HG02943 (cell line): Measurements from ENCODE around the gene ZBTB46.

Experiments used
- ATAC-seq: cut with Tn5 transposase; IDR thresholded peaks from one replicate; pipeline ENCODE4 v1.9.1; 2021; ENCODE audit warnings: mild to moderate bottlenecking, low read depth, moderate library complexity; ENCODE audit not compliant: unreplicated experiment

The ZBTB46 gene

DNA sequence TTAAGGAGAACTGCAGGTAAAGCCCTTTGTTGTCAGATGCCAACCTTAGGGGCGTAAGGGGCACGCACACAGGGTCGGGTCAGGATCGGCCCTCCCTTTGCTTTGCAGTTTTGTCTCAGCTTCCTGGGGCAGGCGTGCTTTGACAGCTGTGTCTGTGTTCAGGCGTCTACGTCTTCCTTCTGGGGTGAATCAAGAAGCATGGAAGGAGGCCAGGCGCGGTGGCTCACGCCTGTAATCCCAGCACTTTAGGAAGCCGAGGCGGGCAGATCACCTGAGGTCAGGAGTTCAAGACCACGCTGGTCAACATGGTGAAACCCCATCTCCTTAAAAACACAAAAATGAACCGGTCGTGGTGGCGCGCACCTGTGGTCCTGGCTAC is 121.9 kb downstream of the ZBTB46 start:
- no peak for ATAC-seq

DNA sequence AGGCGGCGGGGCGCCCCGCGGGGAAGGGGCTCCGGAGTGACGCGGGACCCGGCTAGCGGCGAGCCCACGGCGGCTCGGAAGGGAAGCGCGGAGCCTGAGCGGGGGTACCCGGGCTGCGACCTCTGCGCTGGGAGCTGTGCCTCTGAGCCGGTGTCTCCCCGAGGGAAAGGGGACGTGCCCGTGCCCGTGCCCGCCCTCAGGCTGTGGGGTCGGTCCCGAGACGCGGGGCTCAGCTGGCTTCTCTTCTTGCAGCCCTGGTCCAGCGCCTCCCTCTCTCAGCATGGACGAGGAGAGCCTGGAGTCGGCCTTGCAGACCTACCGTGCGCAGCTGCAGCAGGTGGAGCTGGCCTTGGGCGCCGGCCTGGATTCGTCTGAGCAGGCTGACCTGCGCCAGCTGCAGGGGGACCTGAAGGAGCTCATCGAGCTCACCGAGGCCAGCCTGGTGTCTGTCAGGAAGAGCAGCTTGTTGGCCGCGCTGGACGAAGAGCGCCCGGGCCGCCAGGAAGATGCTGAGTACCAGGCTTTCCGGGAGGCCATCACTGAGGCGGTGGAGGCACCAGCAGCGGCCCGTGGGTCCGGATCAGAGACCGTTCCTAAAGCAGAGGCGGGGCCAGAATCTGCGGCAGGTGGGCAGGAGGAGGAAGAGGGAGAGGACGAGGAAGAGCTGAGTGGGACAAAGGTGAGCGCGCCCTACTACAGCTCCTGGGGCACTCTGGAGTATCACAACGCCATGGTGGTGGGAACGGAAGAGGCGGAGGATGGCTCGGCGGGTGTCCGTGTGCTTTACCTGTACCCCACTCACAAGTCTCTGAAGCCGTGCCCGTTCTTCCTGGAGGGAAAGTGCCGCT is 122.5 kb downstream of the ZBTB46 start:
- no peak for ATAC-seq

DNA sequence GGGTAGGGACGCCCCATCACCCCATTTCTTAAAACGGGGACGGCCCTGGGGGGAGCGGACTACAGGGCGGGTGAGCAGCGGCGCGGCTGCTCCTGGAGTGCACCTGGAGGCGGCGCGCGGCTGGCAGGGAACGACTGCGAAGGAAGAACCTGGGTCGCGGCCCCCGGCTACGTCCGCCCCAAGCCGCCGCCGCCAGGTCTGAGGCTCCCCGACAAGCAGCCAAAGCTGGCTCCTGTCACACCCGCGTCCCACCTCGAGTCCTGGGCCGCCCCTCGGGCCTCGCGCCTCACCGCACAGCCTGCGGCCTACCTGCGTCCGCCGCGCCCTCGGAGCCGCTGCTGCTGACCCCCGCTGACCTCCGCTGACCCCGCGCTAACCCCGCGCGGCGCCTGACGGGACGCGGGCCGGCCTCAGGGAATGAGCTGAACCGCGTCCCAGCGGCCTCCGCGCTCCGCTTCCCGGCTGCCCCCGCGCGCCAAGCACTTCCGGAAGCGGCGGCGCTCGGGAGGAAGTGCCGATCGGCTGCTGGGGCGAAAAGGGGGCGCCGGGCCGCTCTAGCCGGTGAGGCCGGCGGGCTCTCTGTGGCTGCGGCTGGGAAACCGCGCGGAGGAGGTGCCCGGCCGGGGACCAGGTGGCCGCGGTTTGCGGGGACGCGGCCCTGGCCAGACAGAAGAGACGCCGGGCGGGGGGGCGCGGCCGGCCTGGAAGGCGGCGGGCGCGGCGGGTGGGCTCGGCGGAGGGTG is 123.3 kb downstream of the ZBTB46 start, which contains the start of the genes ARFRP1 and ZGPAT:
ARFRP1 (minus strand) TSS at position 419 of the 743 bp plus-strand sequence. CDS start 885 bp downstream, outside the sequence.
ZGPAT (plus strand) TSS at position 482 of the 743 bp plus-strand sequence. CDS start 542 bp downstream, outside the sequence.
- ATAC-seq: peak; percentile 54

DNA sequence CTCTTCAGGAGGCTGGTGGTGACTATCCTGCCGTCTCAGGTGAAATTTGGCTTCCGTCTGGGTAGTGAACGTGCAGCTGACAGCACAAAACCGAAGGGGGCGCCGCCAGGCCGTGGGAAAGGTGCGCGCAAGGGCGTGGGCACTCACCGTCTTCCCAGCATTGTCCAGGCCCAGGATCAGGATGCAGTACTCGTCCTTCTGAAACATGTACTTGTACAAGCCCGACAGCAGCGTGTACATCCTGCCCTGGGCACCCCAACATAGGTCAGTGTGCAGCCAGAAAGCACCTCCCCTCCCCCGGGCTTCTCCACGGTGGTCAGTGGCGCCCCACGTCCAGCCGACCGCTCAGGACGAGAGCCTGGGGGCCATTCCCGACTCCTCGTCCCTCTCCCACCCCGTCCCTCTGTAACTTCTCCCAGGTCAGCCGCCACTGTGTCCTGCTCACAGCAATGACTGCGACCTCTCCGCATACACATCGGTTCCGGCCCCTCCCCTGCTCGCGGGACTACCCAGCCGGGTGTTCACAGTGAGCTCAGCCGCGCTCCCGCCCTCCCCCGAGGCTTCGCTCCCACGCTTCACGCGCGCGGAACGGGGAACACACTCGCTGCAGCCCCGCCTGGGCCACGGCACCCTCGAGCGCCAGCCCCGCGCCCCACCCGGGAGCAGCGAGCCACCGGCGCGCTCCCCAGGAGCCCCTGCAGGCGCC is 124.1 kb downstream of the ZBTB46 start:
- peak; percentile 26 for ATAC-seq

DNA sequence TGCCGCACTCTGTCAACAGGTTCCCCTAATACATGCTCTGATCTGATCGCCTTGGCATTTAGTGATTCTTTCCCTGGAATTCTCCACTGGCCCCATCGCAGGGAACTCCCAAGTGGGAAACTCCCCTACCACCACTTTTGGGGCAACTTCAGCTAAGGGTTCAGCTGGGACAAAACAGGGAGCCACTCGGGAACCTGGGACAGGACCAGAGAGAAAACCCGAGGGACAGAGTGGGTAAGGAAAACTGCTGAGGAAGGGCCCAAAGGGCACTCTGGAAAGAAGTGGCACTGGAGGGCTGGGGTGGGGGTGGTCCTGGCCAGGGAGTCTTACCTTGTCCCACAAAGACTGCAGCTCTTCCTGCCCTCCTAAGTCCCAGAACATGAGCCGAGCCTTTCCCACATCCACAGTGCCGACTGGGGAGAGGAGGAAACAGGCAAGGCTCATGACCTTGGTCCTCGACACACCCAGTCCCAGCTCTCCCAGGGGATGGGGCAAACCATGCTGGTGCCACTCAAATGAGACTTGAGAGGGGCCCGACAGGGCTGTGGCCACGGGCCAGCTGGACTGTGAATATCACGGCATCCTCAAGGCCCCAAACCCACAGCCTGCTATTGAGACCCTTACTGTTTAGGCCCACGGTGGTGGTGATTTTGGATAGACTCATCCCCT is 124.9 kb downstream of the ZBTB46 start:
- no peak for ATAC-seq

DNA sequence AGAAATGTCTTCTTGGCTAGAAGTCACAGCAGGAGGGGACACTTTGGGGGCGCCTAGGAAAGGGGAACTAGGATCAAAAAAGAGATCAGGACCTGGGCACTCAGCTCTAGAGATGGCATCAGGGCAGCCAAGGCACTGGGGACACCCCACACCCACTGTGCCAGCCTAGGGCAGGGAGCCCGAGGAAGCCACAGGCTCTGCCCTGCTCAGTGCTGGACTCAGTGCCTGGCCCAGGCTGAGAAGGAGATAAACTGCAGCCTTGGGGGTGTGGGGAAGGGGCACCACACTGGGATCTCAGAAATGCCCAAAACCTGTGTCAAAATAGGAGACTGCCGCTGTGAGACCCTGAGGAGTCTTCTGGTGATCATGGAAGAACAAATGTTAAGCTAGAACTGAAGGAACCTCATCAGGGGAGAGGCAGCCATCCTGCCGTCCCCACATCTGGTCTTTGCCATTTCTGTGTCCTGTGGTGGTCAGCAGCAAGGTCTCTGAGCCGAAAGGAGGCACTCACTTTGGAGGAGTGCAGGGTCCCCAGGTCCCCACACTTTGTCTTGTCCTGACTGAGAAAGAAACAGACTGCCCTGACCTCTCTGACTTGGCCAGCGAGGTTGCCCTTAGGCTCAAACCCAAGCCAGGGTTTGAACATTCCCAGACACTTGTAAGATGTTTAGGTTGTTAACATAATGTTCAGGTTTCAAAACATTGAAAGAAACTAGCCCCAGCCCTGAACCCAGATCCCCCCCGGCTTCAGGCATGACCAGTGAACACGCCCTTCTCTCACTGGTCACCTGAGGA is 125.6 kb downstream of the ZBTB46 start:
- ATAC-seq: no peak

DNA sequence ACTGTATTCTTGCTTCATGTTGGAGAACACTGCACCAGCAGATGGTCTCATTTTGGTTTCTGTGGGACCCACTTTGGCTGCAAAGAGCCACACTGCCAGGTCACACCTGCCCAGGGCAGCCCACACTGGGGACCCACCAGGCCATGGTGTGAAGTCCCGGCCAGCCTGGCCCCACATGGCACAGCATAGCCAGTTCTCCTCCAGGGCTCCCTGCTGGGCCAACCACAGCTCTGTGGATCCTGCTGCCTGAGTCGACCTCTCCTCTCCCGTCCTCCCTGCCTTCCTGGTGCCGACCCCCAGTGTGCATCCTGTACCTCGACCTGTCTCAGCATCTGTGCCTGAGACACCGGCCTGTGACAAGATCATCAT is 126.3 kb downstream of the ZBTB46 start:
- no peak for ATAC-seq

DNA sequence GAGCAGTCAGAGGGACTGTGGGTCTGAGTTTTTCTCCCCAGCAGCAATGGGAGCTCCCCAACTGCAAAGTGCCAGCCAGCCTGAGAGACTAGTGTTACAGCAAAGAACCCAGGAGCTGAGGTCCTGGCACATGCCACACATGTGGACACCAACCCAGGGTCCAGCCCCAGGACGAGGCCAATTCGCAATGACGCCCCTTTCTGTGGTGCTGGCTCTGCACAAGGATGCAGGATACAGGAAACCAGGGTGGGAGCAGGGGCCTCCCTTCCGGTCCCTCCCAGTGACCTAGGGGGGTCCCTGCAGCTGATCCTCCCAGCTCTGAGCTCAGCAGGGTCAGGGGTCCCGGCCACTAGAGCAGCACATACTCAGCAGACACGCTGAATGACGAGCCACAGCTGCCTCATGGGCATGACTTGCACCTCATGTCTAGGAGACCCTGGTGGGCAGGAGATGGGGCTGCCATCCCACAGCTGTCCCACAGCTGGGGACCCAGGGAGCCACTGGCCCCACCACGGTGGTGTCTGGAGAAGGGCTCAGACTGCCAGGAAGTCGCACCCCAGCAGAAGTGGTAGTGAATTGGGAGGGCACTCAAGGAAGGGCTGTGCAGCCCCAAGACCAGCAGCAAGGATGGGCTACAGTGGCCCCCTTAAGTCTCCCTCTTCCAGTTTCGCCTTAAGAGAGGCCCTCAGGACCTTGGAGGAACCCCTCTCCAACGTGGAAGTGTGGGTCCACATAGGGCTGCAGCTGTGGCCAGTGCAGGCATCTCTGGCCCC is 126.9 kb downstream of the ZBTB46 start:
- ATAC-seq: no peak

DNA sequence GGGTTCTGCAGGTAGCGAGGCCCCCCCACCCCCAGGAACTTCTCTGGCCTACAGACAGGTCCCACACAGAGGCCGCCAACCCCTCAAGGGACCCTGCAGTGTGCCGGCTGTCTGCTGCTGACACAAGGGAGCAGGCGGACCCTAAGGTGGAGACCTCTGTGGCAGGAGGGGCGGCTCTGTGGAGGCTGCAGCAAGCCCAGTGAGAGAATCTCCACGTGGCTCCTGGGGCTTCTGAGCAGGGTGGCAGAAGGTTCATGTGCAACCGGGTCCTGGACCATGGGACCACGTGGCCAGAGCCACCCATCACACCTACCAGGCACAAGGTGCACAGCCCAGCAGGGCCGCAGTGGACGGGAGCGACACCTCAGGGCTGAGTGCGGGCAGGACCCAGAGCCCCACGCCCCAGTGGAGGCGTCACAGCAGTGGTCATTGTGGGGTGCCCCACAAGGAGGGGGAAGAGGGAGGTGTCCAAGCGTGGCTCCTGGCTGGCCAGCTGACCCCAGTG is 127.5 kb downstream of the ZBTB46 start:
- ATAC-seq: no peak

DNA sequence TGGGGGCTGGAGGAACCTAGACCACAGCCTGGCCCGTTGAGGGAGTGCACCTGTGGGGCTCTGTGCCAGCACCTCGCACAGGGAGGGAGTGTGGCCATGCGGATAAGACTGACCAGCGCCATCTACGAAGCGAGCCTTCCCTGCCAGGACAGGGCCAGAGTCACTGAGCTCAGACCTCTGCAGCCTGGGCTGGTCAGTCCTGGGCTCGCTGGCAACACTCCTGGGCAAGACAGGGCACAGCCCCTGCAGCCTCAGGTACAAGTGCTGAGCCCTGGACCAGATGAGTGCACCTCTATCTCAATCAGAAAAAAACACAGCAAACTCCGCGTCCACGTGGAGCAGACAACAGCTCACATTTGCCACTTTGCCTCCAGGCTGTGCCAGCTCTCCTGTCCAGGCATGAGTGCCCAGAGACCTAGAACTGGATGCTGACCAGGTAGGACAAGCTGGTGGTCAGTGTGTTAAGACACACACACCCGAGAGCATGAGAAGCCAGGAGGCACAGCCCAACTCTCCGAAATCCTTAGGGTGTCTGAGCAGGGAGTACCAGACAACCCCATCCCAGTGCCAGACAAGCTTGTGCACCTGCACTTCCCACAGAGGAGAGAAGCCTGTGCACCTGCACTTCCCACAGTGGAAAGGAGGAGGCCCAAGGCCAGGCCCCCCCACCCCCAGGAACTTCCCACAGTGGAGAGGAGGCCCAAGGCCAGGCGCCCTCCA is 128.2 kb downstream of the ZBTB46 start:
- ATAC-seq: no peak

DNA sequence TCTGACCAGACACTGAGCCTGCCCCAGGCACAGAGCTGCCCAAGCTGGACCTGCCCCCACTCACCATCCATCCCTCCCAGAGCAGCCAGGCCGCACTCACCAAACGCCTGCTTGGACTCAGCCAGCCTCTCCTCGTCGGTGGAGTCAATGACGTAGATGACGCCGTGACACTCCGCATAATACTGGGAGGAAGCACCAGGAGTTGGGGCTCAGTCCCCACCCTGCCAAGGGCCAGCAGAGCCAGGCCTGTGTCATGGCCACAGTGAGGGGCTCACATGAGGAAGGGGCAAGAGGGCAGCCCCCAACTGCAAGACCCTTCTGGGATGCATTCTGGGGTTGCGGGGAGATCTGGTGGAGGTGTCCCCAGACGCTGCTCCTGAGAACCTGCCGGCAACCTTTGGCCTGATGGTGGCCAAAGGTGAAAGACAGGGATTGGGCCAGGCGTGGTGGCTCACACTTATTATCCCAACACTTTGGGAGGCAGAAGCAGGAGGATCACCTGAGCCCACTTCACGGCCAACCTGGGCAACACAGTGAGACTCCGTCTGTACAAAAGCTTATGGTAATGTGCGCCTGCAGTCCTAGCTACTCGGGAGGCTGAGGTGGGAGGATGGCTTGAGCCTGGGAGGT is 128.9 kb downstream of the ZBTB46 start:
- ATAC-seq: no peak

DNA sequence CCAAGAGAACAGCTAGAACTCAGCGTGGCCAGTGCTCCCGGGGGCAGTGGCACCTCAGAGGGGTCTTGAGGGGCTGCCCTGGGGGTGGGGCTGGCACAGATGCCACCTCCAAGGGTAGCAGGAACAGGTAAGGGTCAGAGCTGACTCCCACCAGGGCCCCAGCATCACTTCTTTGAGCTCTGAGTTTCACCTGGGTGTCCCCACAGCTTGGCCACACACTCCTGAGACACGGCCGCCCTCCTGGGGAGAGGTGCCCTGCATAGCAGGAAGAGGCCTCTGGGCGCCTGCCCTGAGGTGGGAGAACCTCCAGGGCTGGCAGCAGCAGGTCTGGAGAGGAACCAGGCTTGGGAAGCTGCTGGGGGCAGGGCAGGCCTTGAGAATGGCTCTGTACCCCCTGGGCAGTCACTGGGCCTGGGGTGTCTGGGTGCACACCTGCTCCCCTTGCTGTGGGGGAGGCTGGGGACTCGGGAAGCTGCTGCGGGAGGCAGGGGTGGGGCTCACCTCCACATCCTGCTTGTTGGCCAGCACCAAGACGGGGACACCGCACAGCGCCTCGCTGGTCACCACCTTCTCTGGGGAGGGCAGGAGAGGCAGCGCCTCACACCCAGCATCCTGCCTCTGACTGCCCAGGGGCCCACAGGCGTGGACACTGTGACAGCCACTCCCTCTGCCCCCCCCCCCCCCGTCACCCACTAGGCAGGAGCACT is 129.6 kb downstream of the ZBTB46 start:
- ATAC-seq: no peak

DNA sequence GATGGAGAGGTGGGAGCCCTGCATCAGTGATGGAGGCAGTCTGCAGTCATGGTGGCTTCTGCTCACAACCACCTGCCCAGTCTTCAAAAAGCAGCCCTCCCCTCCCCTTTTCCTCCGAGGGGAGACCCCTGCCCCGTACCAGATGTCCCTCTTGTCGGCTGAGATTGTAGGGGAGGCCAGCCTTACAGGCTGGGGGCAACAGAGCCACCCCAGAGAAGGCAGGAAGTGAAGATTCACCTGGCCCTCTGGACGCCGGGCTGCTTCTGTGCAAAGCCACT is 130.1 kb downstream of the ZBTB46 start:
- ATAC-seq: no peak

DNA sequence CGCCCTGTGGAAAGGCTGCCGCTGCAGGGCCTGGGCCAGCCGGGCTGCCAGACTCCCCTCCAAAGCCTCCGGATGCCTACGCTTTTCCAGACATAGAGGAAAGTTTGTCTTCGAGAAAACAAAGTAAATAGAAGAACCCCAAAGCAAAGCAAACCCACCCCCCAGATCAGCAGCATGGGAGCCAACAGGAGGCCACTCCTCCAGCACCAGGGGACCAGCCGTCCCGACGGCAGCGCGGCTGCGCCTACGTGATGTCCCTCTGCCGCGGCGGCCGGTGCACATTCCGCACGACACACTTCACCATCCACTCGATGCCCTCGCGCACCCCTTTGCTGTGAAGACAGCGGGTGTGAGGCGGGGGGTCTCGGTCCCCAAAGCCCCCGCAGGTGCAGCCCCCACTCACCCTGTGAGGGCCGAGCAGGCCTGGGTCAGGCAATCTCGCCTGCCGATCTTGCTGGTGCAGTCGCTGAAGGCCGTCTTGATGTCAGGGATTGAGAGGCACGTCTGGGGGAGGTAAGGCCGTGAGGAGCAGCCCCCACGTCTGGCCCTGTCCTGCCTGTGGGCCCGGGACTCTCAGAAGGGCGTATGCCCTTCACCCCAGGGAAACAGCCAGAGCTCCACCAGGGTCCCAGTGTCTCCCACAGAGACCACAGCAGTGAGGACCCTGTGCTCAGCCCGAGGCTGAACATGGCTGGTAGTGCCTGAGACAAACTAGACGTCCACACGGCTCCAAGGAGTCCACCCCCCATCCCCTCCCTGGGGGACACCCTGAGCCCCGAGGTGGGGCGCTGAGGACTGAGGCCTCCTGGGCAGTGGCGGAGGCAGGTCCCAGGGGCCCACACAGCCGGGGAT is 130.6 kb downstream of the ZBTB46 start:
- no peak for ATAC-seq

DNA sequence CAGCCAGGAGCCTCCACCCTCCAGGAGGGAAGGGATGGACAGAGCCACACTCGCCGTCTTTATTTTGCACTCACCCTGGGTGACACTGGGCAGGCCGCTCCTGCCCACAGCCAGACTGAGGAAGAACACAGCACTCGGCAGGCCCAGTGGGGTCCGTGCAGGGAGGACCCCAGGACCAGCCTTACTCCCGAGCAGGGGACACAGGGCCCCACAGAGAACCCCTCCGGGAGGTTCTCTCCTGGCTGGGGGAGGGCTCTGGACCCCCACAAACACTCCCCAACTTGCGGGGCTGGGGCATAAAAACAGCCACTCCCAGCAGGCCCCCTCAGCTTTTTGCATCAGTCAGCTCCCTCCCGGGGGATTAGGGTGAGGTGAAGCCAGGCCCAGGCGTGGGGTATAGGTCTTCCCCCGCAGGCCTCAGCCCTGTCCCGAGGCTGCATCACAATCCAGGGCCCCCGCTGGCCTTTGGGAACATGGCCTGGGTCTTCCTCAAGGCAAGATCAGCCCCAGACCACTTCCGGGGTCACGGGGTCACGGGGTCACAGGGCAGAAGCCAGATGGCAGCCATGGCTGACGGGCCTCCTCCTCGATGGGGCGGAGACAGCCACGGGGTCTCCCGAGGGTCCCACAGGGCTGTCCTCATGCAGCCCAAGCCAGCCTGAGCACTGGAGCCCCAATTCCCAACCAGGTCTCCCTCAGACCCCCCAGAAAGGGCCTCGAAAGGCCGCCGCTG is 131.4 kb downstream of the ZBTB46 start:
- no peak for ATAC-seq
